GM19099 (cell line): ENCODE results near the gene CSF3R.

Experiments
- POLR2A ChIP-seq: IDR thresholded peaks from 3 replicates; pipeline ENCODE4 v1.6.1; 2011; ENCODE audit warnings: low read depth; ENCODE audit not compliant: insufficient read length; ENCODE audit errors: extremely low read depth

CSF3R gene

GRCh38 chr1:36432616-36433015 lies 50.1 kb downstream of the CSF3R start:
- TF ChIP-seq POLR2A = no peak

- no peak for TF ChIP-seq POLR2A
Measured at GRCh38 chr1:36425791-36426190, 56.9 kb downstream of the CSF3R start.

GRCh38 chr1:36421649-36422048 lies 61.1 kb downstream of the CSF3R start:
- TF ChIP-seq POLR2A = no peak

GRCh38 chr1:36420836-36421317 lies 61.8 kb downstream of the CSF3R start:
- TF ChIP-seq POLR2A = no peak

- no peak for TF ChIP-seq POLR2A
Measured at GRCh38 chr1:36420409-36420808, 62.3 kb downstream of the CSF3R start.

- no peak for TF ChIP-seq POLR2A
Measured at GRCh38 chr1:36419569-36419968, 63.1 kb downstream of the CSF3R start.

GRCh38 chr1:36419140-36419539 lies 63.6 kb downstream of the CSF3R start:
- TF ChIP-seq POLR2A = no peak

GRCh38 chr1:36417931-36418330 lies 64.8 kb downstream of the CSF3R start:
- TF ChIP-seq POLR2A = no peak
